Thyroid gland (tissue), 4 donors: ENCODE measurements around the gene MYG1. TPM values are rescaled to one million over a fixed set of nuclear protein-coding genes. Genes with fewer than 3 reads are reported as not detected.
A peak's percentile ranks its signal among the peaks of the same experiment; 100 is the strongest.

Experiments
- DNase-seq, 2 donors: peaks; one replicate each; pipeline ENCODE4 v3.0.0-alpha.2; 2019
- H3K27ac ChIP-seq, 3 donors: fragments of 200-600 bp; sonication (generic); 1 replicate in 2 of 3; 2 replicates in 1 of 3; pipeline ENCODE4 v1.5.1; 2016 to 2019; ENCODE audit warnings: mild to moderate bottlenecking in 1 of 3, moderate library complexity in 1 of 3
- H3K27me3 ChIP-seq: fragments of 200-600 bp; sonication (generic); one replicate; pipeline ENCODE4 v1.5.1; 2019
- H3K36me3 ChIP-seq, 2 donors: fragments of 200-600 bp; sonication (generic); one replicate each; pipeline ENCODE4 v1.5.1; 2016 to 2019
- H3K4me1 ChIP-seq, 2 donors: fragments of 200-600 bp; sonication (generic); one replicate each; pipeline ENCODE4 v1.5.1; 2017 to 2019
- H3K4me3 ChIP-seq, 3 donors: fragments of 200-600 bp; sonication (generic); replicated peaks in 1 of 3; 1 replicate in 2 of 3; 2 replicates in 1 of 3; pipeline ENCODE4 v1.5.1; 2016; ENCODE audit warnings: mild to moderate bottlenecking in 1 of 3
- H3K9me3 ChIP-seq: fragments of 200-600 bp; sonication (generic); one replicate; pipeline ENCODE4 v1.5.1; 2017
- POLR2A ChIP-seq, 2 donors: fragments of 450-650 bp; IDR thresholded peaks; one replicate each; pipeline ENCODE4 v1.6.1; 2017; ENCODE audit warnings: antibody characterized with exemption in 2 of 2, mild to moderate bottlenecking in 2 of 2, moderate library complexity in 1 of 2
- WGBS, 2 donors: methylation state at CpG; one replicate each; pipeline ENCODE4 v1.1.5; 2017; 5-methylcytosine and 5-hydroxymethylcytosine counted together
- intact Hi-C: fragments of 100-400 bp; cut with DNase I; formaldehyde crosslinking; loops from one replicate; pipeline ENCODE4 v1.15.1; 2023
- total RNA-seq, 4 donors: library from RNA; depleted of rRNA; stranded (reverse); fragments of >200 nt; gene quantifications; one replicate each; pipeline ENCODE4 v1.2.3, GENCODE V29; 2016
- TF ChIP-seq, protein P1 (sequence below), 6 experiments: fragments of 200-600 bp in 3 of 6; fragments of 450-650 bp in 3 of 6; sonication (generic) in 3 of 6; IDR thresholded peaks; one replicate each; pipeline ENCODE4 v1.5.1; 2016 to 2019; ENCODE audit warnings: antibody characterized with exemption in 6 of 6, mild to moderate bottlenecking in 2 of 6, inconsistent platforms in 1 of 6, moderate library complexity in 1 of 6

Gene MYG1
- total RNA-seq, 4 donors from 2014 or later, result 36.7 to 63.8 (median 51.6) TPM

DNA sequence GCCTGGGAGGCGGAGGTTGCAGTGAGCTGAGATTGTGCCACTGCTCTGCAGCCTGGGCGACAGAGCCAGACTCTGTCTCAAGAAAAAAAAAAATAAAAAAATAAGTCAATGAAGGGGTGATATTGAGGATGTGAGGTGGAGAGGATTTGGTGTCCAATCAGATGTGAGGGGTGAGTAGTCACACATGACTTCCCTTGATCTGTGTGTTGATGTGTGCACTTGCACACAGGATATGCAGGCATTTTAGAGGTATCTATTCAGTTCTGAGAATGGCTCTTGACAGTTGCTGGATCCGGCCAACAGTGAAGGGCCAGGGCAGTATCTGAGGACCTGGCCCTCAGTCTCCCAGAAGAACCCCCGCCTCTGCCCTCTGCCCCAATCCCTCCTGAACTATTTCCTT, 44.5 kb downstream of the MYG1 start:
- WGBS, 2 donors, result 92 to 94% methylated on average over 4 of the region's 4 CpGs
- H3K9me3 ChIP-seq, result no peaks in the 10 kb centered on the region
- TF ChIP-seq, protein P1, sequence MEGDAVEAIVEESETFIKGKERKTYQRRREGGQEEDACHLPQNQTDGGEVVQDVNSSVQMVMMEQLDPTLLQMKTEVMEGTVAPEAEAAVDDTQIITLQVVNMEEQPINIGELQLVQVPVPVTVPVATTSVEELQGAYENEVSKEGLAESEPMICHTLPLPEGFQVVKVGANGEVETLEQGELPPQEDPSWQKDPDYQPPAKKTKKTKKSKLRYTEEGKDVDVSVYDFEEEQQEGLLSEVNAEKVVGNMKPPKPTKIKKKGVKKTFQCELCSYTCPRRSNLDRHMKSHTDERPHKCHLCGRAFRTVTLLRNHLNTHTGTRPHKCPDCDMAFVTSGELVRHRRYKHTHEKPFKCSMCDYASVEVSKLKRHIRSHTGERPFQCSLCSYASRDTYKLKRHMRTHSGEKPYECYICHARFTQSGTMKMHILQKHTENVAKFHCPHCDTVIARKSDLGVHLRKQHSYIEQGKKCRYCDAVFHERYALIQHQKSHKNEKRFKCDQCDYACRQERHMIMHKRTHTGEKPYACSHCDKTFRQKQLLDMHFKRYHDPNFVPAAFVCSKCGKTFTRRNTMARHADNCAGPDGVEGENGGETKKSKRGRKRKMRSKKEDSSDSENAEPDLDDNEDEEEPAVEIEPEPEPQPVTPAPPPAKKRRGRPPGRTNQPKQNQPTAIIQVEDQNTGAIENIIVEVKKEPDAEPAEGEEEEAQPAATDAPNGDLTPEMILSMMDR (IDR thresholded peaks at IDR 0.05), result no peak
- TF ChIP-seq POLR2A (IDR thresholded peaks at IDR 0.05), result no peak
- intact Hi-C loops, result no loop called here
- H3K4me3 ChIP-seq, result no peak overlapping the region
- H3K36me3 ChIP-seq, result no peaks in the 10 kb centered on the region
- H3K27ac ChIP-seq, result no peak overlapping the region
- H3K27me3 ChIP-seq, result no peaks in the 10 kb centered on the region
- H3K4me1 ChIP-seq, result peaks cover 3 to 18% of the 10 kb centered on the region in 2 donors
- DNase-seq, result no peak

- TF ChIP-seq POLR2A (IDR thresholded peaks at IDR 0.05), result no peak
- TF ChIP-seq, protein P1 (IDR thresholded peaks at IDR 0.05), result no peak
- peaks cover 3 to 18% of the 10 kb centered on the region in 2 donors for H3K4me1 ChIP-seq
- no peaks in the 10 kb centered on the region for H3K9me3 ChIP-seq
- H3K4me3 ChIP-seq, result peak overlapping the region in 1 of 3 donors; percentile 56
- WGBS, 2 donors, result 12 to 18% methylated on average over 4 to 6 of the region's 19 CpGs
- peak overlapping the region in 2 of 3 donors; percentile 69 to 85 for H3K27ac ChIP-seq
- no peaks in the 10 kb centered on the region for H3K36me3 ChIP-seq
- intact Hi-C loops, result no loop called here
- no peaks in the 10 kb centered on the region for H3K27me3 ChIP-seq
- DNase-seq, result no peak
These were observed 45.0 kb downstream of the MYG1 start for GRCh38 chr12:53344487-53344823.

- 0 to 1% methylated on average over 13 to 22 of the region's 50 CpGs for WGBS, 2 donors
- TF ChIP-seq POLR2A (IDR thresholded peaks at IDR 0.05), result peak in 1 of 2 donors; percentile 38
- TF ChIP-seq, protein P1 (IDR thresholded peaks at IDR 0.05), result peak; percentile 40 to 66 (median 56)
- intact Hi-C loops, result no loop called here
- peaks cover 3 to 18% of the 10 kb centered on the region in 2 donors for H3K4me1 ChIP-seq
- H3K27ac ChIP-seq, result peak overlapping the region; percentile 16 to 85 (median 69)
- H3K27me3 ChIP-seq, result no peaks in the 10 kb centered on the region
- peak overlapping the region; percentile 15 to 56 (median 35) for H3K4me3 ChIP-seq
- no peaks in the 10 kb centered on the region for H3K36me3 ChIP-seq
- no peaks in the 10 kb centered on the region for H3K9me3 ChIP-seq
- DNase-seq, result peak; percentile 66 to 67
These were observed 45.5 kb downstream of the MYG1 start for GRCh38 chr12:53344824-53345485.

GRCh38 chr12:53345486-53346188, 46.1 kb downstream of the MYG1 start:
- 47 to 50% methylated on average over 9 to 10 of the region's 10 CpGs for WGBS, 2 donors
- no peaks in the 10 kb centered on the region for H3K36me3 ChIP-seq
- peak; percentile 18 to 26 for DNase-seq
- TF ChIP-seq, protein P1 (IDR thresholded peaks at IDR 0.05), result no peak
- no peak for TF ChIP-seq POLR2A (IDR thresholded peaks at IDR 0.05)
- H3K27ac ChIP-seq, result peak overlapping the region; percentile 16 to 85 (median 69)
- no peaks in the 10 kb centered on the region for H3K27me3 ChIP-seq
- intact Hi-C loops, result no loop called here
- no peaks in the 10 kb centered on the region for H3K9me3 ChIP-seq
- peak overlapping the region in 1 of 3 donors; percentile 56 for H3K4me3 ChIP-seq
- H3K4me1 ChIP-seq, result peaks cover 3 to 18% of the 10 kb centered on the region in 2 donors

- no peaks in the 10 kb centered on the region for H3K27me3 ChIP-seq
- no peak overlapping the region for H3K4me3 ChIP-seq
- intact Hi-C loops, result no loop called here
- H3K4me1 ChIP-seq, result peaks cover 3 to 18% of the 10 kb centered on the region in 2 donors
- no peaks in the 10 kb centered on the region for H3K9me3 ChIP-seq
- H3K36me3 ChIP-seq, result no peaks in the 10 kb centered on the region
- TF ChIP-seq, protein P1 (IDR thresholded peaks at IDR 0.05), result no peak
- no peak for TF ChIP-seq POLR2A (IDR thresholded peaks at IDR 0.05)
- DNase-seq, result no peak
- 100% methylated on average over 1 of the region's 1 CpG for WGBS, 2 donors
- H3K27ac ChIP-seq, result no peak overlapping the region
These were observed 47.0 kb downstream of the MYG1 start for GRCh38 chr12:53346491-53346890.
